ENCODE data around the gene OFD1. TPM values are rescaled to one million over a fixed set of nuclear protein-coding genes. Genes with fewer than 3 reads are reported as not detected.

The OFD1 gene
- total RNA-seq, 1 donor from 2014 or later: 15.2 TPM

GRCh38 chrX:13754765-13755164 is 20.2 kb downstream of the OFD1 start:
- no peak for DNase-seq (ENCODE audit: extremely low spot score, unreplicated experiment)
- Mint-ChIP-seq H3K36me3 (ENCODE audit: unreplicated experiment) (peaks cover 8% of the 10 kb centered on the region), H3K4me1 (ENCODE audit: unreplicated experiment) (no peaks in the 10 kb centered on the region), H3K27ac (ENCODE audit: unreplicated experiment) (no peak overlapping the region), H3K9me3 (ENCODE audit: unreplicated experiment) (no peaks in the 10 kb centered on the region), H3K27me3 (ENCODE audit: unreplicated experiment) (no peaks in the 10 kb centered on the region), H3K4me3 (ENCODE audit: unreplicated experiment) (no peak overlapping the region)
- TF ChIP-seq CTCF (IDR thresholded peaks at IDR 0.05): no peak

- Mint-ChIP-seq H3K36me3 (ENCODE audit: unreplicated experiment) (peaks cover 10% of the 10 kb centered on the region), H3K27ac (ENCODE audit: unreplicated experiment) (no peak overlapping the region), H3K9me3 (ENCODE audit: unreplicated experiment) (no peaks in the 10 kb centered on the region), H3K4me3 (ENCODE audit: unreplicated experiment) (no peak overlapping the region), H3K27me3 (ENCODE audit: unreplicated experiment) (no peaks in the 10 kb centered on the region), H3K4me1 (ENCODE audit: unreplicated experiment) (no peaks in the 10 kb centered on the region)
- no peak for TF ChIP-seq CTCF (IDR thresholded peaks at IDR 0.05)
- DNase-seq (ENCODE audit: extremely low spot score, unreplicated experiment): no peak
These were observed 20.7 kb downstream of the OFD1 start for GRCh38 chrX:13755254-13755653.

- Mint-ChIP-seq H3K4me3 (ENCODE audit: unreplicated experiment) (no peak overlapping the region), H3K4me1 (ENCODE audit: unreplicated experiment) (no peaks in the 10 kb centered on the region), H3K27me3 (ENCODE audit: unreplicated experiment) (no peaks in the 10 kb centered on the region), H3K27ac (ENCODE audit: unreplicated experiment) (no peak overlapping the region), H3K36me3 (ENCODE audit: unreplicated experiment) (peaks cover 11% of the 10 kb centered on the region), H3K9me3 (ENCODE audit: unreplicated experiment) (no peaks in the 10 kb centered on the region)
- DNase-seq (ENCODE audit: extremely low spot score, unreplicated experiment): no peak
- TF ChIP-seq CTCF (IDR thresholded peaks at IDR 0.05): no peak
These were observed 21.8 kb downstream of the OFD1 start for GRCh38 chrX:13756381-13756780.

- H3K27me3 Mint-ChIP-seq (ENCODE audit: unreplicated experiment): no peaks in the 10 kb centered on the region
- no peaks in the 10 kb centered on the region for H3K9me3 Mint-ChIP-seq (ENCODE audit: unreplicated experiment)
- DNase-seq (ENCODE audit: extremely low spot score, unreplicated experiment): no peak
- peaks cover 17% of the 10 kb centered on the region for H3K36me3 Mint-ChIP-seq (ENCODE audit: unreplicated experiment)
- H3K27ac Mint-ChIP-seq (ENCODE audit: unreplicated experiment): no peak overlapping the region
- TF ChIP-seq CTCF (IDR thresholded peaks at IDR 0.05): no peak
- no peak overlapping the region for H3K4me3 Mint-ChIP-seq (ENCODE audit: unreplicated experiment)
- no peaks in the 10 kb centered on the region for H3K4me1 Mint-ChIP-seq (ENCODE audit: unreplicated experiment)
These were observed 24.7 kb downstream of the OFD1 start for GRCh38 chrX:13759152-13759718.

- no peak for TF ChIP-seq CTCF (IDR thresholded peaks at IDR 0.05)
- Mint-ChIP-seq H3K27ac (ENCODE audit: unreplicated experiment) (no peak overlapping the region), H3K4me3 (ENCODE audit: unreplicated experiment) (no peak overlapping the region), H3K9me3 (ENCODE audit: unreplicated experiment) (no peaks in the 10 kb centered on the region), H3K27me3 (ENCODE audit: unreplicated experiment) (no peaks in the 10 kb centered on the region), H3K4me1 (ENCODE audit: unreplicated experiment) (no peaks in the 10 kb centered on the region), H3K36me3 (ENCODE audit: unreplicated experiment) (peaks cover 17% of the 10 kb centered on the region)
- no peak for DNase-seq (ENCODE audit: extremely low spot score, unreplicated experiment)
These were observed 25.9 kb downstream of the OFD1 start for GRCh38 chrX:13760426-13760825.

Data from osteocyte (in vitro differentiated cells).